ELF-1 (cell line): ENCODE data around the gene KCNK2.
A peak's percentile ranks its signal among the peaks of the same experiment; 100 is the strongest.

Experiments used
- DNase-seq: peaks from one replicate; pipeline ENCODE4 v3.0.0-alpha.2; 2016; ENCODE audit warnings: low read depth, low spot score

KCNK2 gene

GRCh38 chr1:215082532-215083382 is at the start of gene KCNK2:
Gene KCNK2, plus strand, starts transcription at chr1:215082737. Its CDS starts 649 bp downstream, at chr1:215083386.
- peak; percentile 34 for DNase-seq

- no peak for DNase-seq
These were observed 49.5 kb upstream of the KCNK2 start for GRCh38 chr1:215032911-215033526.

DNA sequence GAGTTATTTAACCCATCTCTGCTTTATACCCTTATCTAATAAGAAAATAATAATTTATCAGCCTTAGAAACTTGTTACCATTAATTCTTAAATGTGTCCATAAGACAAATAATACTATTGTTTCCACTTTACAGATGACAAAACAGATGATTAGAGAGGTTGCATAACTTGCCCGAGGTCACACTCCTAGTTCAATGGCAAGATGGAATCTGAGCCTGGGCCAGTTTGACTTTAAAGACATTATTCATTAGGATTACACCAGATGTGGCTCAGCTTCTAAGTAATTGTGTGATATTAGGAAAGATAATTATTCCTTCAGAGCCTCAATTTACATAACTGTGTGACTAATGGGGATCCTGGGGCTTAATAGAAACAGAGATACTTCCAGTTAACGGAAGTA is 42.3 kb upstream of the KCNK2 start:
- no peak for DNase-seq

DNA sequence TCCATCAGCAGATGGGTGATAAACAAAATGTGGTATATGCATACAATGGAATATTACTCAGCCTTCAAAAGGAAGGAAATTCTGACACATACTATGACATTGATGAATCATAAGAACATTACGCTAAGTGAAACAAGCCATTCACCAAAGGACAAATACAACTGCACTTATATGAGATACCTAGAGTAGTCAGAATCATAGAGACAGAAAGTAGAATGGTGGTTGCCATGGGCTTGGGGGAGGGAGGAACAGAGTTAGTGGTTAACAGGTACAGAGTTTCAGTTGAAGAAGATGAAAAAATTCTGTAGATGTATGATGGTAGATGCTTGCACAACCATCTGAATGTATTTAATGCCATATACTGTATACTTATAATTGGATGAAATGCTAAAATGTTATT is 39.1 kb upstream of the KCNK2 start:
- DNase-seq: no peak

- DNase-seq: no peak
These were observed 38.4 kb upstream of the KCNK2 start for GRCh38 chr1:215044151-215044550.

DNA sequence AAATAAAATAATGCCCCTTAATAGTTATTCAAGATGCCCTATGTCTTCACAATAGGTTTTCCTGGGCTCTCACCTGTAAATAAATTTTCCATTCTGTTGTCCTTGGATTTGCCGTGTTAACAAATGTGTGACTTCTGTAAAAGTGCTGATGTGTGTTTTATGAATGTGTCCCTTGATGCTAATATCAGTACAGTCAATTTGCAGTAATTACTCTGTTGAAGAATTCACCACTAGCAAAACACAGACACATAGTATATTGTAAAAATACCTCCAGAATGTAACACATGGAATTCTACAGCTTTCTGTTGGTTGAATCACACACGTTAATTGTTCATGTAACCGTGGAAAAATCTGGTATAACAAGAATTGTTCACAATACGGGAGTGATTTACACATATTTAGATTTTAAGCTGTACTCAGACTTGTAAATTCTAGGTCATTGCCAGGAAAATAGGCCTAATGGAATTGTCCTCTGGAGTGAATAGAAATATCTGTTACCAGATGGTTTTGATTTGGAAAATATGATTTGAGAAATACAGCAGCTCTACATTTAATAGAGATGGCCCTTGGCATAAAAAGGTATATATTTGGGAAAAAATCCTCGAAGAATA is 36.7 kb upstream of the KCNK2 start:
- no peak for DNase-seq

- DNase-seq: no peak
These were observed 30.1 kb upstream of the KCNK2 start for GRCh38 chr1:215052256-215053015.

- no peak for DNase-seq
These were observed 28.3 kb upstream of the KCNK2 start for GRCh38 chr1:215054266-215054665.

DNA sequence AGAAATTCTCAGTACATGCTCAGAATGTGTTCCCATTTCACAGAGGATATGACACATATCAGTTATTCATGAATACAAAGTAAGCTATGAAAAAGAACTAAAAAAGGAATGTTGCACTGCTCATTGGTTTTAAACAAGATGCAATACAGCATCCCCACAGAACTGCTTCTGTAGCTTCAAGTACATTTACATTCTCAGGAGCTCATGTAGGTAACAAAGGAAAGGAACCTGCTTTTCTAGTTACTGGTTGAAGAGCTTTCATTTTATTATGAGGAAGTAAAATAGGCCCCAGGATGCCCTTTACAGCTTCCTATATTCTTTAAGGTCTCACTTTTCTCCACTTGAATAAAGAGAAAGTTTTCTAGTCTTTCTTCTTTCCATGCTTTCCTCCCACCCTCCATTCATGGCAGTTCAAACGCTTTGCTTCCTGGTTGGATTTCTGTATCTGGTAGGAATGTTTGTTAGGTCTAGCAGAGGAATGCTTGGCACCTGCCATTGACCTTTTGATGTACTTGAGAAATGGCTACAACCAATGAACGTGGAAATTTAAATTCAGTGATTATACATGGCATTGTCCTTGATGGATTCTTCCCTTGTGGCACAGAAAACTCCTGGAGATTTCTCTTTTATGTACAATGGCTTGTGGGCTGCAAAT is 27.1 kb upstream of the KCNK2 start:
- DNase-seq: no peak

GRCh38 chr1:215056584-215056983 is 26.0 kb upstream of the KCNK2 start:
- DNase-seq: no peak

GRCh38 chr1:215059947-215060346 is 22.6 kb upstream of the KCNK2 start:
- DNase-seq: no peak

GRCh38 chr1:215064327-215064726 is 18.2 kb upstream of the KCNK2 start:
- no peak for DNase-seq

GRCh38 chr1:215071078-215071477 is 11.5 kb upstream of the KCNK2 start:
- no peak for DNase-seq

GRCh38 chr1:215076322-215076721 is 6.2 kb upstream of the KCNK2 start:
- peak; percentile 35 for DNase-seq

GRCh38 chr1:215079456-215079855 is 3.1 kb upstream of the KCNK2 start:
- DNase-seq: no peak

- DNase-seq: peak; percentile 8
These were observed 641 bp upstream of the KCNK2 start for GRCh38 chr1:215081661-215082531.

GRCh38 chr1:215083383-215083961 is 935 bp downstream of the KCNK2 start:
- peak; percentile 52 for DNase-seq

DNA sequence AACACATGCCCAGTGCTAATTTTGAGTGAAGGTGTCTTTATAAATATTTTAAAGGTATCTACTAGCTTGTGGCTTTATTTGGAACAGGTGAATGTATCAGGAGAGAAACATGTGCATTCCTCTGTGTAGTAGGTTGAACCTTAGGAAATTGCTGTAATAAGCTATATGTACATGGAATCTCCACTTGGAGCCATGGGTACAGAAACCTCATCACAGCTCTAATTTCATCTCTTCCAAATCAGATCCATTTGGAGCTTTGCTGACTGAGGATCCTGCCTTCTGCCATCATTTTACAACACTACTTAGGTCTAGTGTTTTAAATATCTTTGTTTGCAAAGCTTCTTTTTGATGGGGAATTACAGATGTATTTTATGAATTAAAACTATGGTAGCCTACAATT is 2.1 kb downstream of the KCNK2 start:
- no peak for DNase-seq

- no peak for DNase-seq
These were observed 5.1 kb downstream of the KCNK2 start for GRCh38 chr1:215087603-215088002.

DNA sequence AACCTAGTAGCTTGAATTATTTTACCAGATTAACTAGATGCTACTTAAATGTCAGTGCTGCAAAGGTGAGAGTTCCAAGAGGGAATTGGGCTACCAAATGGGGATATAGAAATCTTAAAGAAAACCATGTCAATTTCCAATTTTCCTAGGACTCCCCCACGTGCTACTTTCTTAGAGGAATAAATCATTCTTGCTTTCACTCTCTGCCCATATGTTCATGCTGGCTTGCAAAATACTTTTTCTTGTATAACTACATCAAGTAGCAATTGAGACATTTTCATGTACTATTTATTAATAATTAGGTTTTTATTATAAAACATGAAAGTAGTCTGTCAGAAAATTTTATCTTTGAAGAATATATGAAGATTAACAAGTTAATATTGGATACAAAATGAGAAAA is 11.8 kb downstream of the KCNK2 start:
- DNase-seq: no peak
